KOPT-K1 (cell line): ENCODE results near the gene ADAT3.
A peak's percentile ranks its signal among the peaks of the same experiment; 100 is the strongest.

Experiments
- H3K27ac ChIP-seq: fragments of 200-600 bp; sonication (generic); 2 replicates; pipeline ENCODE4 v1.5.1; 2016; ENCODE audit warnings: antibody characterized with exemption, mild to moderate bottlenecking, low read depth, low read length; ENCODE audit not compliant: poor library complexity, severe bottlenecking
- H3K36me3 ChIP-seq: fragments of 200-600 bp; sonication (generic); 2 replicates; pipeline ENCODE4 v1.5.1; 2017; ENCODE audit warnings: antibody characterized with exemption, mild to moderate bottlenecking, low read length, moderate library complexity; ENCODE audit not compliant: insufficient read depth
- H3K9me3 ChIP-seq: fragments of 200-600 bp; sonication (generic); 2 replicates; pipeline ENCODE4 v1.5.1; 2017; ENCODE audit warnings: antibody characterized with exemption, low read length, mild to moderate bottlenecking; ENCODE audit not compliant: insufficient read depth, poor library complexity, severe bottlenecking

The ADAT3 gene

GRCh38 chr19:1905110-1905862, at the start of gene ADAT3, which contains the start of gene SCAMP4:
TSS of gene ADAT3 (plus strand) at chr19:1905399. CDS start at chr19:1912048, 6,649 bp downstream.
TSS of gene SCAMP4 (plus strand) at chr19:1905399. CDS start at chr19:1915020, 9,621 bp downstream.
- Histone ChIP-seq H3K27ac (peak within 1 kb of the TSS; percentile 66), H3K36me3 (no peaks in the 10 kb centered on the region), H3K9me3 (no peaks in the 10 kb centered on the region)

- H3K9me3 ChIP-seq, result no peaks in the 10 kb centered on the region
- peak overlapping the region; percentile 89 for H3K27ac ChIP-seq
- 0 out of 2 replicates have a peak, but pooled peaks cover 3% of the 10 kb centered on the region for H3K36me3 ChIP-seq
These were observed 49.4 kb upstream of the ADAT3 start for GRCh38 chr19:1855828-1856255.

GRCh38 chr19:1856345-1856697, 48.9 kb upstream of the ADAT3 start:
- 0 out of 2 replicates have a peak, but pooled peaks cover 3% of the 10 kb centered on the region for H3K36me3 ChIP-seq
- H3K9me3 ChIP-seq, result no peaks in the 10 kb centered on the region
- peak overlapping the region; percentile 89 for H3K27ac ChIP-seq

- Histone ChIP-seq H3K9me3 (no peaks in the 10 kb centered on the region), H3K27ac (peak overlapping the region; percentile 89), H3K36me3 (0 out of 2 replicates have a peak, but pooled peaks cover 3% of the 10 kb centered on the region)
These were observed 48.2 kb upstream of the ADAT3 start for GRCh38 chr19:1856698-1857603.

GRCh38 chr19:1857648-1858326, 47.4 kb upstream of the ADAT3 start:
- no peaks in the 10 kb centered on the region for H3K9me3 ChIP-seq
- H3K36me3 ChIP-seq, result 0 out of 2 replicates have a peak, but pooled peaks cover 3% of the 10 kb centered on the region
- H3K27ac ChIP-seq, result peak overlapping the region; percentile 89

- H3K9me3 ChIP-seq, result no peaks in the 10 kb centered on the region
- peak overlapping the region; percentile 89 for H3K27ac ChIP-seq
- 0 out of 2 replicates have a peak, but pooled peaks cover 3% of the 10 kb centered on the region for H3K36me3 ChIP-seq
These were observed 46.7 kb upstream of the ADAT3 start for GRCh38 chr19:1858412-1859081.

GRCh38 chr19:1859331-1859781, 45.8 kb upstream of the ADAT3 start:
- no peaks in the 10 kb centered on the region for H3K36me3 ChIP-seq
- H3K9me3 ChIP-seq, result no peaks in the 10 kb centered on the region
- peak overlapping the region; percentile 89 for H3K27ac ChIP-seq

- no peak overlapping the region for H3K27ac ChIP-seq
- H3K36me3 ChIP-seq, result no peaks in the 10 kb centered on the region
- H3K9me3 ChIP-seq, result no peaks in the 10 kb centered on the region
These were observed 45.0 kb upstream of the ADAT3 start for GRCh38 chr19:1860042-1860775.

GRCh38 chr19:1860821-1861598, 44.2 kb upstream of the ADAT3 start:
- no peak overlapping the region for H3K27ac ChIP-seq
- no peaks in the 10 kb centered on the region for H3K9me3 ChIP-seq
- no peaks in the 10 kb centered on the region for H3K36me3 ChIP-seq

GRCh38 chr19:1861599-1862031, 43.6 kb upstream of the ADAT3 start:
- Histone ChIP-seq H3K9me3 (no peaks in the 10 kb centered on the region), H3K36me3 (no peaks in the 10 kb centered on the region), H3K27ac (peak overlapping the region; percentile 66)

- peak overlapping the region; percentile 66 for H3K27ac ChIP-seq
- no peaks in the 10 kb centered on the region for H3K9me3 ChIP-seq
These were observed 43.2 kb upstream of the ADAT3 start for GRCh38 chr19:1862068-1862423.

GRCh38 chr19:1862424-1863327, 42.5 kb upstream of the ADAT3 start:
- no peaks in the 10 kb centered on the region; the same call in 1 of the 2 replicates for H3K36me3 ChIP-seq
- H3K27ac ChIP-seq, result peak overlapping the region; percentile 66
- no peaks in the 10 kb centered on the region for H3K9me3 ChIP-seq

More at GRCh38 chr19:1862068-1862423, 43.2 kb upstream of the ADAT3 start:
- H3K36me3 ChIP-seq, result no peaks in the 10 kb centered on the region; the same call in 1 of the 2 replicates
